GM19467 (cell line): ENCODE results near the gene MAP3K12.

ENCODE experiments used
- ATAC-seq: cut with Tn5 transposase; IDR thresholded peaks from one replicate; pipeline ENCODE4 v1.9.1; 2021; ENCODE audit warnings: mild to moderate bottlenecking, moderate library complexity; ENCODE audit not compliant: unreplicated experiment

Gene MAP3K12

GRCh38 chr12:53508534-53509170 lies 9.4 kb upstream of the MAP3K12 start:
- peak; percentile 72 for ATAC-seq

- ATAC-seq: no peak
These were observed 8.3 kb upstream of the MAP3K12 start for GRCh38 chr12:53507603-53507885.

GRCh38 chr12:53506881-53507602 lies 7.8 kb upstream of the MAP3K12 start, which contains the start of gene NPFF:
Gene NPFF, minus strand, starts transcription at chr12:53507484. Its CDS starts 10 bp downstream, at chr12:53507474.
- ATAC-seq: no peak

- no peak for ATAC-seq
These were observed 7.2 kb upstream of the MAP3K12 start for GRCh38 chr12:53506450-53506785.

GRCh38 chr12:53505555-53506449 lies 6.5 kb upstream of the MAP3K12 start:
- ATAC-seq: no peak

- ATAC-seq: no peak
These were observed 5.8 kb upstream of the MAP3K12 start for GRCh38 chr12:53505086-53505485.

- ATAC-seq: no peak
These were observed 5.0 kb upstream of the MAP3K12 start for GRCh38 chr12:53504004-53504920.

GRCh38 chr12:53502983-53503728 lies 3.9 kb upstream of the MAP3K12 start:
- ATAC-seq: no peak

GRCh38 chr12:53502331-53502730 lies 3.1 kb upstream of the MAP3K12 start:
- no peak for ATAC-seq

- ATAC-seq: no peak
These were observed 2.4 kb upstream of the MAP3K12 start for GRCh38 chr12:53501615-53502181.

GRCh38 chr12:53500776-53501614 lies 1.7 kb upstream of the MAP3K12 start, which contains the start of gene TARBP2:
Gene TARBP2, plus strand, starts transcription at chr12:53501283. Its CDS starts 126 bp downstream, at chr12:53501409.
- ATAC-seq: peak; percentile 65

GRCh38 chr12:53500142-53500775 lies 1.0 kb upstream of the MAP3K12 start:
- no peak for ATAC-seq

GRCh38 chr12:53498235-53498630 lies 1.0 kb downstream of the MAP3K12 start:
- ATAC-seq: no peak

- no peak for ATAC-seq
These were observed 1.8 kb downstream of the MAP3K12 start for GRCh38 chr12:53497461-53497860.

GRCh38 chr12:53496752-53497032 lies 2.6 kb downstream of the MAP3K12 start:
- ATAC-seq: no peak

- ATAC-seq: no peak
These were observed 3.1 kb downstream of the MAP3K12 start for GRCh38 chr12:53495903-53496751.

GRCh38 chr12:53493610-53494391 lies 5.5 kb downstream of the MAP3K12 start:
- no peak for ATAC-seq
